ENCODE data around the gene TRIP4. TPM values are rescaled to one million over a fixed set of nuclear protein-coding genes. Genes with fewer than 3 reads are reported as not detected.
"Not testable (repeated sequence)": the region's sequence is repeated elsewhere in the genome, so short reads cannot be mapped to it uniquely, and the experiment has no call there.

The TRIP4 gene
- total RNA-seq, 4 donors from 2014 or later: 16.9 to 53.3 (median 23.9) TPM

- 93 to 96% methylated on average over 2 of the region's 2 CpGs for WGBS, 2 donors (ENCODE audit: low coverage in 1 of 2)
- Histone ChIP-seq H3K4me1 (peaks cover 0 to 9% (median 3%) of the 10 kb centered on the region in 4 donors), H3K27me3 (no peaks in the 10 kb centered on the region), H3K4me3 (no peak overlapping the region), H3K9me3 (no peaks in the 10 kb centered on the region), H3K27ac (no peak overlapping the region), H3K36me3 (no peaks in the 10 kb centered on the region)
- DNase-seq: no peak
- in situ Hi-C loops (cut with MboI; ENCODE audit: low pct_ligation_motif_present in 1 of 4, low pct_unique_long_range_greater_than_20kb in 1 of 4, low sequenced_read_pairs in 3 of 4): no loop called here
- intact Hi-C loops (cut with DNase I; ENCODE audit: low total_unique reads): no loop called here
- TF ChIP-seq POLR2A (IDR thresholded peaks at IDR 0.05) (no peak), CTCF (IDR thresholded peaks at IDR 0.05) (no peak), EP300 (IDR thresholded peaks at IDR 0.05; ENCODE audit: low read depth) (no peak), POLR2AphosphoS5 (IDR thresholded peaks at IDR 0.05) (no peak)
These were observed 43.8 kb upstream of the TRIP4 start for GRCh38 chr15:64343841-64344240.

GRCh38 chr15:64344651-64345294, 42.9 kb upstream of the TRIP4 start:
- intact Hi-C loops (cut with DNase I; ENCODE audit: low total_unique reads): no loop called here
- Histone ChIP-seq H3K36me3 (no peaks in the 10 kb centered on the region), H3K4me3 (no peak overlapping the region), H3K9me3 (no peaks in the 10 kb centered on the region), H3K4me1 (peaks cover 0 to 9% (median 3%) of the 10 kb centered on the region in 4 donors), H3K27me3 (no peaks in the 10 kb centered on the region), H3K27ac (no peak overlapping the region)
- in situ Hi-C loops (cut with MboI; ENCODE audit: low pct_ligation_motif_present in 1 of 4, low pct_unique_long_range_greater_than_20kb in 1 of 4, low sequenced_read_pairs in 3 of 4): no loop called here
- no peak for DNase-seq
- TF ChIP-seq CTCF (IDR thresholded peaks at IDR 0.05) (no peak), POLR2A (IDR thresholded peaks at IDR 0.05) (no peak), POLR2AphosphoS5 (IDR thresholded peaks at IDR 0.05) (no peak), EP300 (IDR thresholded peaks at IDR 0.05; ENCODE audit: low read depth) (no peak)

- H3K9me3 ChIP-seq; DNase-seq; H3K4me1 ChIP-seq; H3K4me3 ChIP-seq; in situ Hi-C loops (cut with MboI; ENCODE audit: low pct_ligation_motif_present in 1 of 4, low pct_unique_long_range_greater_than_20kb in 1 of 4, low sequenced_read_pairs in 3 of 4); intact Hi-C loops (cut with DNase I; ENCODE audit: low total_unique reads); H3K36me3 ChIP-seq; H3K27ac ChIP-seq; H3K27me3 ChIP-seq: not testable (repeated sequence)
- 82 to 95% methylated on average over 2 to 6 of the region's 6 CpGs for WGBS, 2 donors (ENCODE audit: low coverage in 1 of 2)
These were observed 41.4 kb upstream of the TRIP4 start for GRCh38 chr15:64346242-64346641.

- Histone ChIP-seq H3K36me3 (no peaks in the 10 kb centered on the region), H3K27me3 (no peaks in the 10 kb centered on the region), H3K9me3 (no peaks in the 10 kb centered on the region), H3K27ac (no peak overlapping the region), H3K4me3 (no peak overlapping the region), H3K4me1 (no peaks in the 10 kb centered on the region)
- TF ChIP-seq POLR2A (IDR thresholded peaks at IDR 0.05) (no peak), CTCF (IDR thresholded peaks at IDR 0.05) (no peak), EP300 (IDR thresholded peaks at IDR 0.05; ENCODE audit: low read depth) (no peak), POLR2AphosphoS5 (IDR thresholded peaks at IDR 0.05) (no peak)
- no peak for DNase-seq
- in situ Hi-C loops (cut with MboI; ENCODE audit: low pct_ligation_motif_present in 1 of 4, low pct_unique_long_range_greater_than_20kb in 1 of 4, low sequenced_read_pairs in 3 of 4) (no loop called here), intact Hi-C loops (cut with DNase I; ENCODE audit: low total_unique reads) (no loop called here)
- 73 to 82% methylated on average over 1 of the region's 1 CpG for WGBS, 2 donors (ENCODE audit: low coverage in 1 of 2)
These were observed 39.2 kb upstream of the TRIP4 start for GRCh38 chr15:64348455-64348854.

- 100% methylated on average over 2 of the region's 2 CpGs for WGBS, 2 donors (ENCODE audit: low coverage in 1 of 2)
- TF ChIP-seq POLR2A (IDR thresholded peaks at IDR 0.05) (no peak), POLR2AphosphoS5 (IDR thresholded peaks at IDR 0.05) (no peak), EP300 (IDR thresholded peaks at IDR 0.05; ENCODE audit: low read depth) (no peak), CTCF (IDR thresholded peaks at IDR 0.05) (no peak)
- in situ Hi-C loops (cut with MboI; ENCODE audit: low pct_ligation_motif_present in 1 of 4, low pct_unique_long_range_greater_than_20kb in 1 of 4, low sequenced_read_pairs in 3 of 4) (no loop called here), intact Hi-C loops (cut with DNase I; ENCODE audit: low total_unique reads) (no loop called here)
- no peaks in the 10 kb centered on the region for H3K9me3 ChIP-seq
- no peak for DNase-seq
- no peak overlapping the region for H3K27ac ChIP-seq
- no peaks in the 10 kb centered on the region for H3K36me3 ChIP-seq
- H3K4me3 ChIP-seq: no peak overlapping the region
- H3K4me1 ChIP-seq: no peaks in the 10 kb centered on the region
- no peaks in the 10 kb centered on the region for H3K27me3 ChIP-seq
These were observed 38.3 kb upstream of the TRIP4 start for GRCh38 chr15:64349375-64349774.

Measured in transverse colon (tissue), 4 donors.